Measurements from ENCODE around the gene ARFGEF3.

GRCh38 chr6:138297761-138298298, 136.1 kb downstream of the ARFGEF3 start:
- TF ChIP-seq, protein P1, sequence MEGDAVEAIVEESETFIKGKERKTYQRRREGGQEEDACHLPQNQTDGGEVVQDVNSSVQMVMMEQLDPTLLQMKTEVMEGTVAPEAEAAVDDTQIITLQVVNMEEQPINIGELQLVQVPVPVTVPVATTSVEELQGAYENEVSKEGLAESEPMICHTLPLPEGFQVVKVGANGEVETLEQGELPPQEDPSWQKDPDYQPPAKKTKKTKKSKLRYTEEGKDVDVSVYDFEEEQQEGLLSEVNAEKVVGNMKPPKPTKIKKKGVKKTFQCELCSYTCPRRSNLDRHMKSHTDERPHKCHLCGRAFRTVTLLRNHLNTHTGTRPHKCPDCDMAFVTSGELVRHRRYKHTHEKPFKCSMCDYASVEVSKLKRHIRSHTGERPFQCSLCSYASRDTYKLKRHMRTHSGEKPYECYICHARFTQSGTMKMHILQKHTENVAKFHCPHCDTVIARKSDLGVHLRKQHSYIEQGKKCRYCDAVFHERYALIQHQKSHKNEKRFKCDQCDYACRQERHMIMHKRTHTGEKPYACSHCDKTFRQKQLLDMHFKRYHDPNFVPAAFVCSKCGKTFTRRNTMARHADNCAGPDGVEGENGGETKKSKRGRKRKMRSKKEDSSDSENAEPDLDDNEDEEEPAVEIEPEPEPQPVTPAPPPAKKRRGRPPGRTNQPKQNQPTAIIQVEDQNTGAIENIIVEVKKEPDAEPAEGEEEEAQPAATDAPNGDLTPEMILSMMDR (IDR thresholded peaks at IDR 0.05): no peak
- TF ChIP-seq POLR2A (IDR thresholded peaks at IDR 0.05): no peak
